ENCODE data around the gene SLC6A15. TPM values are rescaled to one million over a fixed set of nuclear protein-coding genes. Genes with fewer than 3 reads are reported as not detected.

Gene SLC6A15
- total and polyA plus RNA-seq, 2 donors (not counting 1 experiment from before 2014, with no cell fraction given), result 0.39 TPM; not detected in 1

GRCh38 chr12:84822525-84822924, 90.1 kb downstream of the SLC6A15 start:
- no peak overlapping the region for H3K27ac ChIP-seq (ENCODE audit: low read length in 2 of 2)
- TF ChIP-seq, protein P1, sequence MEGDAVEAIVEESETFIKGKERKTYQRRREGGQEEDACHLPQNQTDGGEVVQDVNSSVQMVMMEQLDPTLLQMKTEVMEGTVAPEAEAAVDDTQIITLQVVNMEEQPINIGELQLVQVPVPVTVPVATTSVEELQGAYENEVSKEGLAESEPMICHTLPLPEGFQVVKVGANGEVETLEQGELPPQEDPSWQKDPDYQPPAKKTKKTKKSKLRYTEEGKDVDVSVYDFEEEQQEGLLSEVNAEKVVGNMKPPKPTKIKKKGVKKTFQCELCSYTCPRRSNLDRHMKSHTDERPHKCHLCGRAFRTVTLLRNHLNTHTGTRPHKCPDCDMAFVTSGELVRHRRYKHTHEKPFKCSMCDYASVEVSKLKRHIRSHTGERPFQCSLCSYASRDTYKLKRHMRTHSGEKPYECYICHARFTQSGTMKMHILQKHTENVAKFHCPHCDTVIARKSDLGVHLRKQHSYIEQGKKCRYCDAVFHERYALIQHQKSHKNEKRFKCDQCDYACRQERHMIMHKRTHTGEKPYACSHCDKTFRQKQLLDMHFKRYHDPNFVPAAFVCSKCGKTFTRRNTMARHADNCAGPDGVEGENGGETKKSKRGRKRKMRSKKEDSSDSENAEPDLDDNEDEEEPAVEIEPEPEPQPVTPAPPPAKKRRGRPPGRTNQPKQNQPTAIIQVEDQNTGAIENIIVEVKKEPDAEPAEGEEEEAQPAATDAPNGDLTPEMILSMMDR (IDR thresholded peaks at IDR 0.05), result no peak
- TF ChIP-seq EZH2 (IDR thresholded peaks at IDR 0.05; ENCODE audit: borderline replicate concordance, insufficient read depth, low read depth, low read length, poor library complexity, severe bottlenecking), result no peak
- no peaks in the 10 kb centered on the region for H3K4me1 ChIP-seq (ENCODE audit: control insufficient read depth in 2 of 2, insufficient read depth in 2 of 2, low read length in 2 of 2)
- H3K9ac ChIP-seq (ENCODE audit: low read length), result no peak overlapping the region
- intact Hi-C loops (cut with micrococcal nuclease), result no loop called here
- no peak overlapping the region for H3K4me2 ChIP-seq (replicated peaks; ENCODE audit: low read depth, low read length, poor library complexity, severe bottlenecking)
- Mint-ChIP-seq H3K4me3 (no peak overlapping the region), H3K4me1 (no peaks in the 10 kb centered on the region), H3K27me3 (no peaks in the 10 kb centered on the region), H3K27ac (no peak overlapping the region), H3K9me3 (ENCODE audit: insufficient read depth) (no peaks in the 10 kb centered on the region)
- H2AFZ ChIP-seq (ENCODE audit: insufficient read depth, low read depth, low read length, poor library complexity, severe bottlenecking), result no peak overlapping the region
- H3K27me3 ChIP-seq (replicated peaks in 1 of 4; ENCODE audit: control extremely low read depth in 1 of 4, control insufficient read depth in 3 of 4, insufficient read depth in 4 of 4, low read length in 3 of 4), result no peaks in the 10 kb centered on the region
- WGBS (ENCODE audit: insufficient coverage), result no CpG with 5 or more reads among the region's 2 CpGs
- no peak for DNase-seq
- no peaks in the 10 kb centered on the region for H3K9me3 ChIP-seq (ENCODE audit: control extremely low read depth in 1 of 3, control insufficient read depth in 2 of 3, insufficient read depth in 1 of 3, low read length in 2 of 3)
- POLR2A ChIA-PET, result no interaction called here
- H3K79me2 ChIP-seq (ENCODE audit: control insufficient read depth, insufficient read depth, low read length), result no peaks in the 10 kb centered on the region
- H4K20me1 ChIP-seq (ENCODE audit: control insufficient read depth, insufficient read depth, low read length, poor library complexity, severe bottlenecking), result no peaks in the 10 kb centered on the region
- no peak for ATAC-seq (ENCODE audit: low read depth)
- H3K36me3 ChIP-seq (replicated peaks in 1 of 2; ENCODE audit: control extremely low read depth in 1 of 2, control insufficient read depth in 1 of 2, extremely low read depth in 1 of 2, insufficient read depth in 2 of 2, low read length in 1 of 2), result no peaks in the 10 kb centered on the region
- H3K4me3 ChIP-seq (ENCODE audit: control extremely low read depth in 1 of 5, extremely low read depth in 1 of 5, insufficient read depth in 1 of 5, low read depth in 2 of 5, low read length in 4 of 5), result no peak overlapping the region
- CTCF ChIA-PET, result no interaction called here

DNA sequence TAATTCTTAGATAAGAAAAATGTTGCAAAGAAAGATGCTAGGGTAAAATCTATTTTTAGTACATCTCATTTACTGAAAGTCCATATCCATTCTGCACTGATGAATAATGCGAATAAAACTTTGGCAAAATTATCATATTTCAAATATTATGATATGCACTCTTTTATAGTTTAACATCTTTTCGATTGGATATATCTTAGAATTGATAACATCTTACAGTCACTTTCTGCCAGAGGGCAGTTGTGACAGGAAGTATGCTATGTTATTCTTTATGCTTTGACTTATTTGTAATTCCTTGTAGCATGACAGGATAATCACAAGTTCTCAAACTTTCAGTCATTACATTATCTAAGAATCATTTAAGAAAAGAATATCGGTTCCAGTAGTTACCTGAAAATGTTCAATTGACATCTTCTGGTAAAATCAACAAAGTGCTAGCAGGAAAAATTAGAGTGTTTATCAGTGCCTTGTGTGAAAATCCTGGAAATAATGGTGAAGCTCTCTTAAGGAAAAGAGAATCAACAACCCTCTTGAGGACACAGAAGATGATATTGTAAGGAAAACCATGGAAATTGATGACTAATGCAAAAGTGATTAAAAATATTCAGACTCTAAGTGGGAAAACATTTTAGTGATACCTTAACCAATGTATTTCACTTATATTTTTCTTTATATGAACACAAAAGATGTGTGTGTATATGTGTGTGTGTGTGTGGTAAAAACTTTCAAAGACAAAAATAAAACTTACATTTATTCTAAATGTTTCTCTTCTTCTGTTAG, 95.5 kb downstream of the SLC6A15 start:
- no peaks in the 10 kb centered on the region for H3K36me3 ChIP-seq (replicated peaks in 1 of 2; ENCODE audit: control extremely low read depth in 1 of 2, control insufficient read depth in 1 of 2, extremely low read depth in 1 of 2, insufficient read depth in 2 of 2, low read length in 1 of 2)
- intact Hi-C loops (cut with micrococcal nuclease), result no loop called here
- TF ChIP-seq, protein P1 (IDR thresholded peaks at IDR 0.05), result no peak
- TF ChIP-seq EZH2 (IDR thresholded peaks at IDR 0.05; ENCODE audit: borderline replicate concordance, insufficient read depth, low read depth, low read length, poor library complexity, severe bottlenecking), result no peak
- H3K79me2 ChIP-seq (ENCODE audit: control insufficient read depth, insufficient read depth, low read length), result no peaks in the 10 kb centered on the region
- no peak overlapping the region for H2AFZ ChIP-seq (ENCODE audit: insufficient read depth, low read depth, low read length, poor library complexity, severe bottlenecking)
- no peak overlapping the region for H3K4me2 ChIP-seq (replicated peaks; ENCODE audit: low read depth, low read length, poor library complexity, severe bottlenecking)
- Mint-ChIP-seq H3K27me3 (no peaks in the 10 kb centered on the region), H3K27ac (no peak overlapping the region), H3K4me3 (no peak overlapping the region), H3K9me3 (ENCODE audit: insufficient read depth) (no peaks in the 10 kb centered on the region), H3K4me1 (no peaks in the 10 kb centered on the region)
- H3K9ac ChIP-seq (ENCODE audit: low read length), result no peak overlapping the region
- ChIA-PET POLR2A (no interaction called here), CTCF (no interaction called here)
- DNase-seq, result no peak
- H3K27me3 ChIP-seq (replicated peaks in 1 of 4; ENCODE audit: control extremely low read depth in 1 of 4, control insufficient read depth in 3 of 4, insufficient read depth in 4 of 4, low read length in 3 of 4), result no peaks in the 10 kb centered on the region
- no CpG with 5 or more reads among the region's 3 CpGs for WGBS (ENCODE audit: insufficient coverage)
- H3K4me1 ChIP-seq (ENCODE audit: control insufficient read depth in 2 of 2, insufficient read depth in 2 of 2, low read length in 2 of 2), result no peaks in the 10 kb centered on the region
- no peak for ATAC-seq (ENCODE audit: low read depth)
- H3K4me3 ChIP-seq (ENCODE audit: control extremely low read depth in 1 of 5, extremely low read depth in 1 of 5, insufficient read depth in 1 of 5, low read depth in 2 of 5, low read length in 4 of 5), result no peak overlapping the region
- H3K9me3 ChIP-seq (ENCODE audit: control extremely low read depth in 1 of 3, control insufficient read depth in 2 of 3, insufficient read depth in 1 of 3, low read length in 2 of 3), result no peaks in the 10 kb centered on the region
- H3K27ac ChIP-seq (ENCODE audit: low read length in 2 of 2), result no peak overlapping the region
- no peaks in the 10 kb centered on the region for H4K20me1 ChIP-seq (ENCODE audit: control insufficient read depth, insufficient read depth, low read length, poor library complexity, severe bottlenecking)

Data from B cell (primary cell).